ENCODE results near the gene ESYT2. TPM values are rescaled to one million over a fixed set of nuclear protein-coding genes. Genes with fewer than 3 reads are reported as not detected.

Gene ESYT2
- polyA plus RNA-seq, 1 of the 3 experiments (the other 2 are of a cell fraction) = 34.2 TPM

GRCh38 chr7:158816271-158816670 is 13.0 kb downstream of the ESYT2 start:
- CTCF ChIA-PET = interaction anchor here (0.6 to 1.5 kb wide), 4 partner anchors 11 to 56 kb away, joined by 3 to 4 read pairs (median 4); no protein-coding TSS in a partner anchor
- peaks cover 36% of the 10 kb centered on the region for H3F3A ChIP-seq (replicated peaks; ENCODE audit: insufficient read depth)
- H3K9ac ChIP-seq = no peak overlapping the region
- POLR2A ChIA-PET = no interaction called here
- TF ChIP-seq TCF12 (IDR thresholded peaks at IDR 0.05) (no peak), MAX (IDR thresholded peaks at IDR 0.05; ENCODE audit: low read depth) (no peak), USF1 (IDR thresholded peaks at IDR 0.05; ENCODE audit: borderline replicate concordance, low read depth) (no peak), GABPA (IDR thresholded peaks at IDR 0.05; ENCODE audit: low read depth) (no peak), EP300 (IDR thresholded peaks at IDR 0.05; ENCODE audit: borderline replicate concordance in 1 of 2, low read depth in 1 of 2, low read length in 1 of 2) (no peak), ZBTB33 (IDR thresholded peaks at IDR 0.05; ENCODE audit: borderline replicate concordance, low read depth) (no peak), YY1 (IDR thresholded peaks at IDR 0.05; ENCODE audit: low read depth) (no peak), MXI1 (IDR thresholded peaks at IDR 0.05; ENCODE audit: low read depth, low read length) (no peak), JUND (IDR thresholded peaks at IDR 0.05) (no peak), RAD21 (IDR thresholded peaks at IDR 0.05; ENCODE audit: low read length) (no peak), NRF1 (IDR thresholded peaks at IDR 0.05; ENCODE audit: low read depth, low read length) (no peak), FOXM1 (IDR thresholded peaks at IDR 0.05; ENCODE audit: low read depth) (no peak), TAF1 (IDR thresholded peaks at IDR 0.05; ENCODE audit: borderline replicate concordance, low read depth, low read length) (no peak), MEF2A (IDR thresholded peaks at IDR 0.05; ENCODE audit: borderline replicate concordance, low read depth) (no peak), RFX5 (IDR thresholded peaks at IDR 0.05; ENCODE audit: low read length) (no peak)
- WGBS (ENCODE audit: low lambda C conversion rate) = 91% methylated on average over 3 of the region's 3 CpGs
- H3K27ac ChIP-seq (ENCODE audit: low read depth in 2 of 2, low read length in 1 of 2) = no peak overlapping the region
- H3K9me3 ChIP-seq = no peaks in the 10 kb centered on the region
- H3K4me2 ChIP-seq = peak overlapping the region; percentile 75; the same call in 1 of the 2 replicates
- peaks cover 10% of the 10 kb centered on the region; the same call in 1 of the 2 replicates for H4K20me1 ChIP-seq (ENCODE audit: insufficient read depth)
- no peak for DNase-seq
- H3K36me3 ChIP-seq (replicated peaks in 1 of 2; ENCODE audit: control insufficient read depth in 1 of 2, insufficient read depth in 2 of 2, low read length in 1 of 2) = no peaks in the 10 kb centered on the region
- peaks cover 83% of the 10 kb centered on the region for H3K79me2 ChIP-seq (ENCODE audit: insufficient read depth)
- no peak overlapping the region for H2AFZ ChIP-seq (ENCODE audit: low read depth)
- H3K27me3 ChIP-seq (ENCODE audit: insufficient read depth) = no peaks in the 10 kb centered on the region
- H3K4me3 ChIP-seq (ENCODE audit: low read depth in 2 of 2, low read length in 1 of 2) = no peak overlapping the region
- peaks cover 30 to 35% of the 10 kb centered on the region in 2 experiments for H3K4me1 ChIP-seq (ENCODE audit: control insufficient read depth in 1 of 2, insufficient read depth in 2 of 2, low read depth in 1 of 2, low read length in 1 of 2)
- no peaks in the 10 kb centered on the region for H3K9me2 ChIP-seq

GRCh38 chr7:158815800-158816128 is 13.5 kb downstream of the ESYT2 start:
- Histone ChIP-seq H3K4me1 (ENCODE audit: control insufficient read depth in 1 of 2, insufficient read depth in 2 of 2, low read depth in 1 of 2, low read length in 1 of 2) (peaks cover 27 to 34% of the 10 kb centered on the region in 2 experiments), H4K20me1 (ENCODE audit: insufficient read depth) (peaks cover 11% of the 10 kb centered on the region; the same call in 1 of the 2 replicates), H3K27me3 (ENCODE audit: insufficient read depth) (no peaks in the 10 kb centered on the region), H3K4me2 (no peak overlapping the region), H3K27ac (ENCODE audit: low read depth in 2 of 2, low read length in 1 of 2) (no peak overlapping the region), H3K9me2 (no peaks in the 10 kb centered on the region), H2AFZ (ENCODE audit: low read depth) (no peak overlapping the region), H3F3A (replicated peaks; ENCODE audit: insufficient read depth) (peaks cover 31% of the 10 kb centered on the region), H3K4me3 (ENCODE audit: low read depth in 2 of 2, low read length in 1 of 2) (no peak overlapping the region), H3K9me3 (no peaks in the 10 kb centered on the region), H3K9ac (no peak overlapping the region), H3K79me2 (ENCODE audit: insufficient read depth) (peaks cover 86% of the 10 kb centered on the region), H3K36me3 (replicated peaks in 1 of 2; ENCODE audit: control insufficient read depth in 1 of 2, insufficient read depth in 2 of 2, low read length in 1 of 2) (no peaks in the 10 kb centered on the region)
- ChIA-PET CTCF (interaction anchor here (0.6 to 1.5 kb wide), 3 partner anchors 12 to 55 kb away, joined by 3 to 4 read pairs (median 4); no protein-coding TSS in a partner anchor), POLR2A (no interaction called here)
- no peak for DNase-seq
- 98% methylated on average over 6 of the region's 6 CpGs for WGBS (ENCODE audit: low lambda C conversion rate)
- TF ChIP-seq MEF2A (IDR thresholded peaks at IDR 0.05; ENCODE audit: borderline replicate concordance, low read depth) (no peak), RCOR1 (IDR thresholded peaks at IDR 0.05; ENCODE audit: low read length) (no peak), REST (IDR thresholded peaks at IDR 0.05; ENCODE audit: low read depth, low read length) (no peak), ZBTB33 (IDR thresholded peaks at IDR 0.05; ENCODE audit: borderline replicate concordance, low read depth) (no peak), TAF1 (IDR thresholded peaks at IDR 0.05; ENCODE audit: borderline replicate concordance, low read depth, low read length) (no peak), JUND (IDR thresholded peaks at IDR 0.05) (no peak), MAX (IDR thresholded peaks at IDR 0.05; ENCODE audit: low read depth) (no peak), GATA2 (CRISPR knock-in tag; IDR thresholded peaks at IDR 0.05) (no peak), FOXJ3 (CRISPR knock-in tag; IDR thresholded peaks at IDR 0.05) (no peak), GABPA (IDR thresholded peaks at IDR 0.05; ENCODE audit: low read depth) (no peak), ELF1 (IDR thresholded peaks at IDR 0.05) (no peak)

Data from SK-N-SH (cell line).